NT2/D1 (cell line): Measurements from ENCODE around the gene REPS2.
"Not testable (repeated sequence)": the region's sequence is repeated elsewhere in the genome, so short reads cannot be mapped to it uniquely, and the experiment has no call there.

ENCODE experiments used
- DNase-seq: peaks from one replicate; pipeline ENCODE4 v3.0.0-alpha.2; 2011; ENCODE audit warnings: low read depth, low spot score
- H3K27me3 ChIP-seq: 2 replicates; pipeline ENCODE4 v1.6.0; 2011; ENCODE audit warnings: mild to moderate bottlenecking; ENCODE audit not compliant: insufficient read length, insufficient read depth
- H3K36me3 ChIP-seq: 2 replicates; pipeline ENCODE4 v1.6.1; 2011; ENCODE audit warnings: mild to moderate bottlenecking, low read length, mixed read lengths; ENCODE audit not compliant: insufficient read depth, insufficient read length
- H3K4me1 ChIP-seq: 2 replicates; pipeline ENCODE4 v1.5.1; 2011; ENCODE audit not compliant: insufficient read depth, insufficient read length
- H3K4me3 ChIP-seq: 2 replicates; pipeline ENCODE4 v1.5.1; 2011; ENCODE audit warnings: low read depth; ENCODE audit not compliant: insufficient read length
- H3K9ac ChIP-seq: 2 replicates; pipeline ENCODE4 v1.6.0; 2011; ENCODE audit warnings: low read depth; ENCODE audit not compliant: insufficient read length
- H3K9me3 ChIP-seq: 2 replicates; pipeline ENCODE4 v1.5.1; 2011; ENCODE audit warnings: mild to moderate bottlenecking, low read length; ENCODE audit not compliant: insufficient read depth
- SUZ12 ChIP-seq: IDR thresholded peaks from 2 replicates; pipeline ENCODE4 v1.6.1; 2011; ENCODE audit not compliant: insufficient read length, insufficient read depth; ENCODE audit errors: extremely low read depth
- YY1 ChIP-seq: IDR thresholded peaks from 2 replicates; pipeline ENCODE4 v1.6.1; 2011; ENCODE audit not compliant: insufficient read length, insufficient read depth
- ZNF274 ChIP-seq: IDR thresholded peaks from 2 replicates; pipeline ENCODE4 v1.6.1; 2011; ENCODE audit warnings: mild to moderate bottlenecking, low read depth, low read length

The REPS2 gene

GRCh38 chrX:16963216-16963615 lies 16.8 kb downstream of the REPS2 start:
- H3K9me3 ChIP-seq, result no peaks in the 10 kb centered on the region
- H3K27me3 ChIP-seq, result no peaks in the 10 kb centered on the region
- no peak for DNase-seq
- TF ChIP-seq YY1, result no peak
- no peak for TF ChIP-seq ZNF274
- no peak for TF ChIP-seq SUZ12
- H3K4me3 ChIP-seq, result no peak overlapping the region
- H3K36me3 ChIP-seq, result no peaks in the 10 kb centered on the region
- no peak overlapping the region for H3K9ac ChIP-seq
- H3K4me1 ChIP-seq, result no peaks in the 10 kb centered on the region

- H3K4me1 ChIP-seq, result not testable (repeated sequence)
Measured at GRCh38 chrX:16964976-16965375, 18.5 kb downstream of the REPS2 start.

GRCh38 chrX:16966752-16967448 lies 20.4 kb downstream of the REPS2 start:
- no peak overlapping the region for H3K9ac ChIP-seq
- TF ChIP-seq ZNF274 (no peak), SUZ12 (no peak), YY1 (no peak)

More at GRCh38 chrX:16964976-16965375, 18.5 kb downstream of the REPS2 start:
- H3K9ac ChIP-seq, H3K27me3 ChIP-seq, DNase-seq, H3K4me3 ChIP-seq, H3K36me3 ChIP-seq, H3K9me3 ChIP-seq: not testable (repeated sequence)

GRCh38 chrX:16968753-16969152 lies 22.3 kb downstream of the REPS2 start:
- H3K4me1 ChIP-seq, H3K36me3 ChIP-seq, H3K4me3 ChIP-seq, H3K9me3 ChIP-seq, DNase-seq, H3K9ac ChIP-seq, H3K27me3 ChIP-seq: not testable (repeated sequence)

More at GRCh38 chrX:16966752-16967448, 20.4 kb downstream of the REPS2 start:
- H3K27me3 ChIP-seq, result no peaks in the 10 kb centered on the region
- no peak for DNase-seq
- no peaks in the 10 kb centered on the region for H3K9me3 ChIP-seq
- H3K4me3 ChIP-seq, result no peak overlapping the region
- H3K4me1 ChIP-seq, result no peaks in the 10 kb centered on the region
- H3K36me3 ChIP-seq, result no peaks in the 10 kb centered on the region

GRCh38 chrX:16970977-16971376 lies 24.5 kb downstream of the REPS2 start:
- no peak overlapping the region for H3K4me3 ChIP-seq
- H3K9me3 ChIP-seq, result no peaks in the 10 kb centered on the region
- H3K9ac ChIP-seq, result no peak overlapping the region
- H3K36me3 ChIP-seq, result no peaks in the 10 kb centered on the region
- TF ChIP-seq SUZ12, result no peak
- no peak for TF ChIP-seq ZNF274
- TF ChIP-seq YY1, result no peak
- no peaks in the 10 kb centered on the region for H3K27me3 ChIP-seq
- DNase-seq, result no peak
- no peaks in the 10 kb centered on the region for H3K4me1 ChIP-seq

GRCh38 chrX:16971694-16972093 lies 25.2 kb downstream of the REPS2 start:
- Histone ChIP-seq H3K4me1 (no peaks in the 10 kb centered on the region), H3K9me3 (no peaks in the 10 kb centered on the region), H3K9ac (no peak overlapping the region), H3K36me3 (no peaks in the 10 kb centered on the region), H3K4me3 (no peak overlapping the region), H3K27me3 (no peaks in the 10 kb centered on the region)
- no peak for DNase-seq
- TF ChIP-seq YY1, result no peak
- TF ChIP-seq ZNF274, result no peak
- TF ChIP-seq SUZ12, result no peak

- no peak for TF ChIP-seq SUZ12
- no peak for TF ChIP-seq ZNF274
- no peak for TF ChIP-seq YY1
- DNase-seq, result no peak
- Histone ChIP-seq H3K9ac (no peak overlapping the region), H3K27me3 (no peaks in the 10 kb centered on the region), H3K36me3 (no peaks in the 10 kb centered on the region), H3K4me1 (no peaks in the 10 kb centered on the region), H3K9me3 (no peaks in the 10 kb centered on the region), H3K4me3 (no peak overlapping the region)
Measured at GRCh38 chrX:16975233-16975632, 28.8 kb downstream of the REPS2 start.

GRCh38 chrX:16977771-16978170 lies 31.3 kb downstream of the REPS2 start:
- Histone ChIP-seq H3K4me1 (no peaks in the 10 kb centered on the region), H3K36me3 (no peaks in the 10 kb centered on the region), H3K9ac (no peak overlapping the region), H3K4me3 (no peak overlapping the region), H3K9me3 (no peaks in the 10 kb centered on the region), H3K27me3 (no peaks in the 10 kb centered on the region)
- DNase-seq, result no peak
- no peak for TF ChIP-seq ZNF274
- TF ChIP-seq SUZ12, result no peak
- TF ChIP-seq YY1, result no peak
